IPS-18c (cell line): ENCODE results near the gene VPS33A.
"Not testable (repeated sequence)": the region's sequence is repeated elsewhere in the genome, so short reads cannot be mapped to it uniquely, and the experiment has no call there.

Source experiments
- H3K4me3 ChIP-seq: 2 replicates; pipeline ENCODE4 v1.7.0; 2013; ENCODE audit warnings: low read depth, mild to moderate bottlenecking, low read length, moderate library complexity; ENCODE audit not compliant: insufficient read depth
- H3K9me3 ChIP-seq: one replicate; pipeline ENCODE4 v1.6.1; 2013; ENCODE audit warnings: mild to moderate bottlenecking, low read length, moderate library complexity; ENCODE audit not compliant: control insufficient read depth, insufficient read depth

Gene VPS33A

GRCh38 chr12:122216445-122216844, 49.8 kb downstream of the VPS33A start:
- no peaks in the 10 kb centered on the region for H3K9me3 ChIP-seq
- no peak overlapping the region for H3K4me3 ChIP-seq

- no peak overlapping the region for H3K4me3 ChIP-seq
- no peaks in the 10 kb centered on the region for H3K9me3 ChIP-seq
Observed at GRCh38 chr12:122215771-122216170, 50.5 kb downstream of the VPS33A start.

DNA sequence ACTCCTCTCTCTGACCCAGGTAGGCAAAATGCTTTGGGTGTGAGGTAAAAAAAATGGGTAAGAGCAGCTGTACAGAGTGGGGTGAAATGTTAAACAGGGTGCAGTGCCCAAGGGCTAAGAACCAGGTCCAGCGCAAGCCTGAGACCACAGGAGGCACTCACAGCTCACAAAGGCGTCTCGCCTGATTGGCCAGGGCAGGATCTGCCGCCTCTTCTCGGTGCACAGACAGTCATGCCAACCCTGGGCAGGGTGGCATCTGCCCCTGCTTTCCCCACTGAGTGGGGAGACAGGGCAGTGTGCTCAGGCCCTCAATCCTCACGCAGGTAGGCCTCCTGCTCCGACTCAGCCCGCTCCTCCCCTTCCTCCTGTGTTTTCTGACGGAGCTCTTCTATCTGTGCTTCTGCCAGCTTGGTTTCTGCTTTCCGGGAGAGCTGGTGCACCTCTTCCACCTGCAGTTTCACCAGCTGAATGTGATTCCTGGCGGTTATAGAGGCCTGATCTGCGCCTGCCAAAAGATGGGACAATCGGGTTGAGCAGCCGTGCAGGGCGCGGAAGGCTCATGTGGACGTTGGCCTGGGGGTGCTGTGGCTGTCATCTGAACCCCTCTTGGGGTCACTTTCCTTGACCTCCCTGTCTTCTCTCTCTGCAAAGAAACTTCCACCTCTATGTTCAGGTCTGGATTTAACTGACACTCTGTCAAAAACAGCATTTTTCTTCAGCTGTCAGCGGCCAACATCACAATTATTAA, 58.0 kb downstream of the VPS33A start:
- Histone ChIP-seq H3K4me3 (no peak overlapping the region), H3K9me3 (no peaks in the 10 kb centered on the region)

DNA sequence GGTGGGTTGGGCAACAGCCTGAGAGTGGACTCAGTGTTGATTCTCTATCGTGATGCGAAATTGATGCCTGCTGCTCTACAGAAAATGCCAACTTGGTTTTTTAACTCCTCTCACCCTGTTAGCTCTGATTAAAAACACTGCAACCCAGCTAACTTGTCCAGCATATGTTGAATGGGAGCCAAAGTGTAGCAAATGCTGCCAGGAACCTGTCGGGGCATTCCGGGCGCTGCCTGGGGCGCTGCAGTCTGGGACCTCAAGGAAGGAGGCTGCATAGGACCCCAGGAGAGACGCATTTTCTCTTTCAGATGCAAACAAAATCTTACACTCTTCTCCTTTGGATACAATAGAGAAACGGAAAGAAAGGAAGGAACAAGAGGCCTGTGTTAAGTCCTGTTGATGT, 58.9 kb downstream of the VPS33A start:
- no peaks in the 10 kb centered on the region for H3K9me3 ChIP-seq
- no peak overlapping the region for H3K4me3 ChIP-seq

- H3K4me3 ChIP-seq, result no peak overlapping the region
- H3K9me3 ChIP-seq, result no peaks in the 10 kb centered on the region
Observed at GRCh38 chr12:122206976-122207375, 59.3 kb downstream of the VPS33A start.

GRCh38 chr12:122206111-122206881, 60.0 kb downstream of the VPS33A start:
- H3K4me3 ChIP-seq, result no peak overlapping the region
- no peaks in the 10 kb centered on the region for H3K9me3 ChIP-seq

DNA sequence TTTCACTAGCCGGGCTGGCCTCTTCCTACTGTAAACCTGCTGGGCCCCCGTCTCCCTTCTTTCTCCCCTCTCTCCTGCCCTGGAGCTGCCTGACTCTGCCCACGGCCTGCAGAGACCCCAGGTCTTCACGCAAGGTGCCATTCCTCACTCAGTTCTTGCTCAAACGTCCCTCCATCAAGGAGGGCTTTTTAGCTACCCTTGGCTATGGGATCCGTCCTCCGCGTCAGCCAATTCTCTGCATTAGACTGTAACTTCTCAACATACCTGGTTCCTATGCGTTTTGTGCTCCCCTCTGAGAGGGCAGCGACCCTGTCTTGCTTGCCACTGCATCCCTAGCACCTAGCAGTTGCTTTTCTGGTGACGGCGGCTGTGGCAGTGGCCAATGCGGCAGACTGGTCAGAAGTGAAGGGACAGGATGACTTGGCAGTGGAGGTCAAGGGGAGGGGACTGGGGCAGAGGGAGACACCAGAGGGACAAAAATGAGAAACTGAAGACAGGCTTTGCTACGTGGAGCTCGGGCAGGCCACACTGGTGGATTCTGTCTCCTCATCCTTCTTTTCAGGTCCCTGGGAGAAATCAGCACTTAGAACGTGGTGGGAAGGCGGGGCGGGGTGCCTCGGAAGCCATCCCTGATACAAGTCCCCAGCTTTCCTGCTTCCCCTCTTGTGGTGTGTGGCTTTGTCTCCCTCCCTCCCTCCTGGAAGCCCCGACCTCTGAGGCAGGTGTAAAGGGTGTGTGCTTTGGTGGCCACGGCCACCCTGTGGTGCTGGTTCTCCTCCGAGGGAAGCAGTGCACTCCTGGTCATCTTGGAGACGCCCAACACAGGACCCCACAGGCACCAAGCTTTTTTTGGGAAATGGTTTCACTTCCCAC, 61.0 kb downstream of the VPS33A start:
- no peaks in the 10 kb centered on the region for H3K9me3 ChIP-seq
- no peak overlapping the region for H3K4me3 ChIP-seq

- peak overlapping the region; percentile 62 for H3K4me3 ChIP-seq
- H3K9me3 ChIP-seq, result no peaks in the 10 kb centered on the region
Observed at GRCh38 chr12:122204167-122205052, 61.9 kb downstream of the VPS33A start.

- H3K9me3 ChIP-seq, result no peaks in the 10 kb centered on the region
- peak within 1 kb of the TSS; percentile 62 for H3K4me3 ChIP-seq
Observed at GRCh38 chr12:122203301-122204166, 62.8 kb downstream of the VPS33A start, which contains the start of gene B3GNT4. TSS of gene B3GNT4 (plus strand) at chr12:122203709. CDS start at chr12:122204619, 910 bp downstream.

DNA sequence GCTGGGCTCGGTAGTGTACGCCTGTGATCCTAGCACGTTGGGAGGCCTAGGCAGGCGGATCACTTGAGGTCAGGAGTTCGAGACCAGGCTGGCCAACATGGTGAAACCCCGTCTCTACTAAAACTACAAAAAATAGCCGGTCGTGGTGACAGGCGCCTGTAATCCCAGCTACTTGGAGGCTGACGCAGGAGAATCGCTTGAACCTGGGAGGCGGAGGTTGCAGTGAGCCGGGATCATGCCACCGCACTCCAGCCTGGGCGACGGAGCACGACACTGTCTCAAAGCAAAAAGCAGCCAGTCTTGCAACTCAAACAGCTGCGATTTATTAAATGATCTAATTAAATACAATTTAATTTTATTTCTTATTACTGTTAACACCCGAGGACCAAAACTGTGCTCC, 63.5 kb downstream of the VPS33A start:
- not testable (repeated sequence) for H3K9me3 ChIP-seq
- H3K4me3 ChIP-seq, result peak overlapping the region; percentile 62

GRCh38 chr12:122202017-122202416, 64.3 kb downstream of the VPS33A start:
- Histone ChIP-seq H3K4me3 (no peak overlapping the region), H3K9me3 (no peaks in the 10 kb centered on the region)

GRCh38 chr12:122201381-122201780, 64.9 kb downstream of the VPS33A start:
- no peak overlapping the region for H3K4me3 ChIP-seq
- H3K9me3 ChIP-seq, result no peaks in the 10 kb centered on the region

DNA sequence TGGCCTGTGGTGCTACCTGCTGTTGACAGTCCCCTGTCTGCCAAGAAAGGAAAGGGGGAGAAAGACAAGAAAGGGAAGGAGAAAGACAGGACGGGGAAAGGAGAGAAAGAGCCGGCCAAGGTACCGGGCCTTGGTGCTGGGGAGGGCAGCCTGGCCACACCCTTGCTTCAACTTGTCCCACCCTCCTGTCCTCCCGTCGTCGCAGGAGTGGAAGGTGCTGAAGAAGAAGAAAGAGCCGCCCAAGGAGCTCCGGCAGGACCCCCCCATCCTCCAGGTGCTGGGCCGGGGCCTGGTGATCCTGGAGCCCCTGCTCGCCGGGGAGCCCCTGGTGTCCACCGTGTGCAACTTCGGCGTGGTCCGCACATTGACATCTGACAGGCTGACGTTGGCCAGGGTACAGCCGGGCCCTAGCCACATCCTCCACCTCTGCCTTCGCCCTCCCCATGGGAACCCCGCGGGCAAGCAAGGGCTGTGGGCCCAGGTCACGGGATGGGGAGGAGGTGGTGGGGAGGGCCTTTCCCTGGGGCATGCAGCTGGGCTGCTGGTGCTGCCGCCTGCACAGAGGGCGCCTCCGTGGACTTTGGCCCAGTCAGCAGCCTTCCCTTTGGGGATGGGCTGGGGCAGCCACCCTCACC, 65.6 kb downstream of the VPS33A start:
- no peaks in the 10 kb centered on the region for H3K9me3 ChIP-seq
- no peak overlapping the region for H3K4me3 ChIP-seq

- no peak overlapping the region for H3K4me3 ChIP-seq
- no peaks in the 10 kb centered on the region for H3K9me3 ChIP-seq
Observed at GRCh38 chr12:122199484-122200355, 66.6 kb downstream of the VPS33A start.

- no peak overlapping the region for H3K4me3 ChIP-seq
Observed at GRCh38 chr12:122197612-122197966, 68.7 kb downstream of the VPS33A start.

More at GRCh38 chr12:122197612-122197966, 68.7 kb downstream of the VPS33A start:
- no peaks in the 10 kb centered on the region for H3K9me3 ChIP-seq
